ENCODE data around the gene GABRB1. TPM values are rescaled to one million over a fixed set of nuclear protein-coding genes. Genes with fewer than 3 reads are reported as not detected.

The GABRB1 gene
- total and polyA plus RNA-seq, 2 of the 8 experiments (the other 6 are each of a cell fraction or from before 2014, with no cell fraction given): 0.22 to 0.38 TPM

DNA sequence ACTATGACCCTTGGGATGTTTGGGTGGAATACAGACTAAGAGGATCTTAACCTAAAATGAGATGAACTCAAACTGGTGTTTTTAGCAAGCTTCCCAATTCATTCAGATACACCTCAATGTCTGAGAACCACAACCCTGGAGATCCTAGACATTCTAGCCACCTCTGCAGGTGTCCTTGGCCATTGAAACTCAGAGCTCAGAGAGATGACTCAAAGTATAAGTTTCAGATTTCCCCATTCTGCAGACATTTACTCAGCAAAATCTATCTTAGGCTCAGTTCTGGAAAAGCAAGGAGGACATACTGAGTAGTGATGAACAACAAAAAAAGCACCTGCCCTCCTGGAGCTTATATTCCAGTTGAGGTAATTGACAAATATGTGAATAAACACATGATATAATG is 384.4 kb downstream of the GABRB1 start (continued):
- no peak for TF ChIP-seq MAFK (IDR thresholded peaks at IDR 0.05; ENCODE audit: low read depth, low read length)
- TF ChIP-seq, protein P1, sequence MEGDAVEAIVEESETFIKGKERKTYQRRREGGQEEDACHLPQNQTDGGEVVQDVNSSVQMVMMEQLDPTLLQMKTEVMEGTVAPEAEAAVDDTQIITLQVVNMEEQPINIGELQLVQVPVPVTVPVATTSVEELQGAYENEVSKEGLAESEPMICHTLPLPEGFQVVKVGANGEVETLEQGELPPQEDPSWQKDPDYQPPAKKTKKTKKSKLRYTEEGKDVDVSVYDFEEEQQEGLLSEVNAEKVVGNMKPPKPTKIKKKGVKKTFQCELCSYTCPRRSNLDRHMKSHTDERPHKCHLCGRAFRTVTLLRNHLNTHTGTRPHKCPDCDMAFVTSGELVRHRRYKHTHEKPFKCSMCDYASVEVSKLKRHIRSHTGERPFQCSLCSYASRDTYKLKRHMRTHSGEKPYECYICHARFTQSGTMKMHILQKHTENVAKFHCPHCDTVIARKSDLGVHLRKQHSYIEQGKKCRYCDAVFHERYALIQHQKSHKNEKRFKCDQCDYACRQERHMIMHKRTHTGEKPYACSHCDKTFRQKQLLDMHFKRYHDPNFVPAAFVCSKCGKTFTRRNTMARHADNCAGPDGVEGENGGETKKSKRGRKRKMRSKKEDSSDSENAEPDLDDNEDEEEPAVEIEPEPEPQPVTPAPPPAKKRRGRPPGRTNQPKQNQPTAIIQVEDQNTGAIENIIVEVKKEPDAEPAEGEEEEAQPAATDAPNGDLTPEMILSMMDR (IDR thresholded peaks at IDR 0.05; ENCODE audit: control extremely low read depth in 1 of 3, insufficient read depth in 1 of 3, low read depth in 1 of 3, low read length in 3 of 3): no peak
- TF ChIP-seq GTF2F1 (IDR thresholded peaks at IDR 0.05; ENCODE audit: borderline replicate concordance, low read depth, low read length): no peak

Measured in H1 (cell line).